ENCODE data around the gene LARP4B. TPM values are rescaled to one million over a fixed set of nuclear protein-coding genes. Genes with fewer than 3 reads are reported as not detected.
A peak's percentile ranks its signal among the peaks of the same experiment; 100 is the strongest.

The LARP4B gene
- total RNA-seq, 1 donor from 2014 or later: 114 TPM

GRCh38 chr10:948347-948746 lies 16.8 kb upstream of the LARP4B start:
- no peaks in the 10 kb centered on the region for H3K9me3 Mint-ChIP-seq (ENCODE audit: low read depth)
- DNase-seq (ENCODE audit: low spot score, unreplicated experiment): no peak
- H3K36me3 Mint-ChIP-seq (ENCODE audit: insufficient read depth): no peaks in the 10 kb centered on the region
- no peak overlapping the region for H3K27ac Mint-ChIP-seq
- H3K4me3 Mint-ChIP-seq (ENCODE audit: low read depth): no peak overlapping the region
- TF ChIP-seq CTCF (IDR thresholded peaks at IDR 0.05; ENCODE audit: unreplicated experiment): no peak
- H3K27me3 Mint-ChIP-seq: peaks cover 9% of the 10 kb centered on the region
- peaks cover 7% of the 10 kb centered on the region for H3K4me1 Mint-ChIP-seq (ENCODE audit: low read depth)

- no peaks in the 10 kb centered on the region for H3K9me3 Mint-ChIP-seq (ENCODE audit: low read depth)
These were observed 16.4 kb upstream of the LARP4B start for GRCh38 chr10:947881-948280.

GRCh38 chr10:947051-947450 lies 15.5 kb upstream of the LARP4B start:
- no peaks in the 10 kb centered on the region for H3K9me3 Mint-ChIP-seq (ENCODE audit: low read depth)
- H3K36me3 Mint-ChIP-seq (ENCODE audit: insufficient read depth): no peaks in the 10 kb centered on the region
- peaks cover 7% of the 10 kb centered on the region for H3K4me1 Mint-ChIP-seq (ENCODE audit: low read depth)
- no peak for DNase-seq (ENCODE audit: low spot score, unreplicated experiment)
- no peak overlapping the region for H3K4me3 Mint-ChIP-seq (ENCODE audit: low read depth)
- no peak for TF ChIP-seq CTCF (IDR thresholded peaks at IDR 0.05; ENCODE audit: unreplicated experiment)
- H3K27me3 Mint-ChIP-seq: peaks cover 9% of the 10 kb centered on the region
- H3K27ac Mint-ChIP-seq: no peak overlapping the region

More at GRCh38 chr10:947881-948280, 16.4 kb upstream of the LARP4B start:
- no peak for TF ChIP-seq CTCF (IDR thresholded peaks at IDR 0.05; ENCODE audit: unreplicated experiment)
- Mint-ChIP-seq H3K36me3 (ENCODE audit: insufficient read depth) (no peaks in the 10 kb centered on the region), H3K27ac (no peak overlapping the region), H3K4me3 (ENCODE audit: low read depth) (no peak overlapping the region), H3K27me3 (peaks cover 9% of the 10 kb centered on the region), H3K4me1 (ENCODE audit: low read depth) (peaks cover 7% of the 10 kb centered on the region)
- DNase-seq (ENCODE audit: low spot score, unreplicated experiment): no peak

GRCh38 chr10:945778-946177 lies 14.3 kb upstream of the LARP4B start:
- H3K4me1 Mint-ChIP-seq (ENCODE audit: low read depth): peaks cover 7% of the 10 kb centered on the region
- H3K4me3 Mint-ChIP-seq (ENCODE audit: low read depth): no peak overlapping the region
- no peaks in the 10 kb centered on the region for H3K9me3 Mint-ChIP-seq (ENCODE audit: low read depth)
- no peak for TF ChIP-seq CTCF (IDR thresholded peaks at IDR 0.05; ENCODE audit: unreplicated experiment)
- H3K27ac Mint-ChIP-seq: no peak overlapping the region
- H3K36me3 Mint-ChIP-seq (ENCODE audit: insufficient read depth): no peaks in the 10 kb centered on the region
- peaks cover 8% of the 10 kb centered on the region for H3K27me3 Mint-ChIP-seq
- no peak for DNase-seq (ENCODE audit: low spot score, unreplicated experiment)

GRCh38 chr10:944034-944831 lies 12.7 kb upstream of the LARP4B start:
- Mint-ChIP-seq H3K36me3 (ENCODE audit: insufficient read depth) (no peaks in the 10 kb centered on the region), H3K4me3 (ENCODE audit: low read depth) (no peak overlapping the region), H3K9me3 (ENCODE audit: low read depth) (no peaks in the 10 kb centered on the region), H3K4me1 (ENCODE audit: low read depth) (peaks cover 7% of the 10 kb centered on the region), H3K27ac (peak overlapping the region; percentile 65), H3K27me3 (peaks cover 5% of the 10 kb centered on the region)
- TF ChIP-seq CTCF (IDR thresholded peaks at IDR 0.05; ENCODE audit: unreplicated experiment): no peak
- no peak for DNase-seq (ENCODE audit: low spot score, unreplicated experiment)
